Measurements from ENCODE around the gene RNF26. TPM values are rescaled to one million over a fixed set of nuclear protein-coding genes. Genes with fewer than 3 reads are reported as not detected.

Gene RNF26
- total RNA-seq, 2 donors from 2014 or later = 51.8 to 76.3 TPM

- Histone ChIP-seq H3K9ac (ENCODE audit: extremely low read depth, low read length, poor library complexity, severe bottlenecking) (no peak overlapping the region), H3K27ac (ENCODE audit: low read depth, low read length) (no peak overlapping the region), H3K9me3 (ENCODE audit: control insufficient read depth, low read length) (no peaks in the 10 kb centered on the region), H3K4me1 (ENCODE audit: control insufficient read depth, insufficient read depth, low read length) (peaks cover 20% of the 10 kb centered on the region), H3K36me3 (ENCODE audit: control insufficient read depth, insufficient read depth, low read length) (peaks cover 42% of the 10 kb centered on the region), H3K4me3 (ENCODE audit: low read length) (no peak overlapping the region), H3K27me3 (ENCODE audit: control insufficient read depth, insufficient read depth, low read length, poor library complexity, severe bottlenecking) (peaks cover 14% of the 10 kb centered on the region)
- Mint-ChIP-seq H3K27ac (no peak overlapping the region), H3K4me3 (no peak overlapping the region), H3K4me1 (peaks cover 42% of the 10 kb centered on the region), H3K9me3 (no peaks in the 10 kb centered on the region), H3K27me3 (ENCODE audit: insufficient read depth) (peaks cover 35% of the 10 kb centered on the region), H3K36me3 (ENCODE audit: low read depth) (peaks cover 36% of the 10 kb centered on the region)
- 93 to 94% methylated on average over 6 to 9 of the region's 9 CpGs for WGBS, 2 experiments (ENCODE audit: insufficient coverage in 1 of 2, insufficient read length in 1 of 2)
- TF ChIP-seq CTCF (conservative IDR thresholded peaks at IDR 0.05) = no peak
- peak; percentile 28 for DNase-seq
Measured at GRCh38 chr11:119367661-119368120, 33.4 kb downstream of the RNF26 start.

GRCh38 chr11:119368121-119369034 lies 34.1 kb downstream of the RNF26 start:
- Mint-ChIP-seq H3K36me3 (ENCODE audit: low read depth) (peaks cover 36% of the 10 kb centered on the region), H3K4me1 (peaks cover 40% of the 10 kb centered on the region), H3K4me3 (no peak overlapping the region), H3K9me3 (no peaks in the 10 kb centered on the region), H3K27me3 (ENCODE audit: insufficient read depth) (peaks cover 28% of the 10 kb centered on the region), H3K27ac (no peak overlapping the region)
- H3K4me1 ChIP-seq (ENCODE audit: control insufficient read depth, insufficient read depth, low read length) = peaks cover 18% of the 10 kb centered on the region
- no peak for TF ChIP-seq CTCF (conservative IDR thresholded peaks at IDR 0.05)
- no peaks in the 10 kb centered on the region for H3K9me3 ChIP-seq (ENCODE audit: control insufficient read depth, low read length)
- WGBS, 2 experiments (ENCODE audit: insufficient coverage in 1 of 2, insufficient read length in 1 of 2) = 81 to 87% methylated on average over 13 to 17 of the region's 17 CpGs
- H3K27me3 ChIP-seq (ENCODE audit: control insufficient read depth, insufficient read depth, low read length, poor library complexity, severe bottlenecking) = peaks cover 14% of the 10 kb centered on the region
- H3K9ac ChIP-seq (ENCODE audit: extremely low read depth, low read length, poor library complexity, severe bottlenecking) = no peak overlapping the region
- no peak overlapping the region for H3K4me3 ChIP-seq (ENCODE audit: low read length)
- H3K36me3 ChIP-seq (ENCODE audit: control insufficient read depth, insufficient read depth, low read length) = peaks cover 49% of the 10 kb centered on the region
- no peak overlapping the region for H3K27ac ChIP-seq (ENCODE audit: low read depth, low read length)
- DNase-seq = peak; percentile 49

DNA sequence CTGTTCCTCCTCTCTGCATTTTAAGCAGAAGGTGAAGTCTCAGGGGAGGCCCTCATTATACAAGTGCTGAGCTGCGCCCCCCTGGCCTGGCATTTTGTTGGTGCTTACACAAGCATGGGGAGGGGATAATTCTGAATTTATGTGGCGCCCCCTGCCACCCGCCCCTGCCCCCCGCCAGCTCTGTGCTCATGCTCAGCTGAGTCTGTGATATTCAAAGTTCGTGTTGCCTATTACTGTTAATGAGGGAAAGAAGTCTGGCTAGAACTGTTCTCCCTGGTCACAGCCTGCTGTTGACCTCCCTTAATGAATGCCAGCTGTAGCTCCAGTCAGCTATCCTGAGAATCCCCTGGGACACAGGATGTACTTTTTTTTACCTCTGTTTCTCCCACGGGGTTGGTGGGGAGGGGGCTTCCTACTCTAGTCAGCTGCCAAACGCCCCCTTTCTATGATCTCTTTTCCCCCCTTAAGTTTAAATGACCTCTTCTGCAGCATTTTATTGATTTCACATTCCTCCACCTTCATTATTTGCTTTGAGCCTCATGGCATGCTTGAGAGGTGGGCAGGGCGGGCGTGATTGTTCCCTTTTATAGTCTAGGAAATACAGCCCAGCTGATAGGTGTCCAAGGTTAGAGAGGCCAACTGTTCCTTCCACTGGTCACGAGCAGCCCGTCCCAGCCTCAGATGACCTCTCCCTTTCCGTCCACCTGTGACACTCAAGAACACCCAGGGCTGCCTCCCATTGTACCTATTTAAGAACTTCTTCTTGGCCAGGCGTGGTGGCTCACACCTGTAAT lies 35.0 kb downstream of the RNF26 start:
- peaks cover 44% of the 10 kb centered on the region for H3K4me1 Mint-ChIP-seq
- peaks cover 35% of the 10 kb centered on the region for H3K36me3 Mint-ChIP-seq (ENCODE audit: low read depth)
- no peak overlapping the region for H3K4me3 Mint-ChIP-seq
- Histone ChIP-seq H3K27me3 (ENCODE audit: control insufficient read depth, insufficient read depth, low read length, poor library complexity, severe bottlenecking) (peaks cover 13% of the 10 kb centered on the region), H3K4me3 (ENCODE audit: low read length) (no peak overlapping the region), H3K9me3 (ENCODE audit: control insufficient read depth, low read length) (no peaks in the 10 kb centered on the region), H3K9ac (ENCODE audit: extremely low read depth, low read length, poor library complexity, severe bottlenecking) (no peak overlapping the region), H3K36me3 (ENCODE audit: control insufficient read depth, insufficient read depth, low read length) (peaks cover 53% of the 10 kb centered on the region), H3K4me1 (ENCODE audit: control insufficient read depth, insufficient read depth, low read length) (peaks cover 16% of the 10 kb centered on the region), H3K27ac (ENCODE audit: low read depth, low read length) (no peak overlapping the region)
- no peak overlapping the region for H3K27ac Mint-ChIP-seq
- no peak for DNase-seq
- no peaks in the 10 kb centered on the region for H3K9me3 Mint-ChIP-seq
- WGBS, 2 experiments (ENCODE audit: insufficient coverage in 1 of 2, insufficient read length in 1 of 2) = 91 to 93% methylated on average over 10 to 13 of the region's 13 CpGs
- H3K27me3 Mint-ChIP-seq (ENCODE audit: insufficient read depth) = peaks cover 24% of the 10 kb centered on the region
- TF ChIP-seq CTCF (conservative IDR thresholded peaks at IDR 0.05) = no peak
